GM19238 (cell line): Measurements from ENCODE around the gene JAZF1.

Experiments used
- DNase-seq: peaks from one replicate; pipeline ENCODE4 v3.0.0; 2011; ENCODE audit warnings: low spot score; ENCODE audit not compliant: insufficient read length

The JAZF1 gene

DNA sequence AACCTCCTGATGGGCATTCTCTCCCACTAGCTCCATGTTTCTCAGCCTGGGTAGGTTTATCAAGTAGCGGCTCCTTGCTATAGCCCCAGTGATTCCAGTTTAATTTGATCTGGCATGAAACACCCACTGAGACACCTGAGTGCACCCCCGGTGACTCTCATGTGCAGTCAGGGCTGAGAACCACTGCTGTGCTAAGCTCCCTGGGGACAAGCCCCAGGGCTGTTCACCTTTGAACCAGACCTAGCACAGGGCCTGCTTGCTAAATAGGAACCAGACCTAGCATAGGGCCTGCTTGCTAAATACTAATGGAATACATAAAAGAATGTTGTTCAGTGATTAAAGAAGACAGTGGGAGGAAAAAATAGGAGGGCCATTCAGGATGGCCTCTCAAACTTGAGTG, 167.6 kb downstream of the JAZF1 start:
- DNase-seq = no peak

DNA sequence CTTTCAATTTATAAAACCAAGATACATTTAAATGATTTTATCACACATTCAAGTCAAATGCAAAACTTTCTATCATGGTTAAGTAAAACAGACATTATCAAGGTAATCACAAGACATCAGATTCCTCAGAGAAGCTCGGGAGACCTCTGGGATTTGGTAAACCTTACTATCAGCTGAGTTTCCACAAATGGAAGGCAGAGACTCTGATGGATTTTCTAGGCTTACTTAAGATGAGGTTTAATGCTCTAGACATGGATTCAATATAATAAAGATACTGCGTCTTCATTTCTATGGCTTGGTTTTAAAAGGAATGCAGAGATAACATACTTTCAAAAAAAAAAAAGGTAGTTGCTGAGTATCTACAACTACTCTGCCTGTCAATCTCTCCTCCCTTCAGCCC, 171.7 kb downstream of the JAZF1 start:
- DNase-seq = no peak

DNA sequence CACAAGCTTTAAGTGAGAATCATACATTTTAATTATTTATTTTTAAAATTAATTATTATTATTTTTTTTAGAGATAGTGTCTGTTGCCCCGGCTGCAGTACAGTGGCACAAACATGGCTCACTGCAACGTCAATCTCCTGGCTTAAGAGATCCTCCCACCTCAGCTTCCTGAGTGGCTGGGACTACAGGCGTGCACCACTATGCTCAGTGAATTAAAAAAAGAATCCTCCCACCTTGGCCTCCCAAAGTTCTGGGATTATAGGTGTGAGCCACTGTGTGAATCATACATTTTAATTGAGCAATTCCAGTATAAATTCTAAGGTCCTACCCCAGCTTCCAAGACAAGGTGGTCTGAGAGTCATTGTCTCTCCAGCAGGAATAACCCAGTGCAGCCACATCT, 172.4 kb downstream of the JAZF1 start:
- DNase-seq = no peak

GRCh38 chr7:28006491-28006890, 174.1 kb downstream of the JAZF1 start:
- no peak for DNase-seq

- no peak for DNase-seq
Observed at GRCh38 chr7:28005847-28006231, 174.8 kb downstream of the JAZF1 start.

DNA sequence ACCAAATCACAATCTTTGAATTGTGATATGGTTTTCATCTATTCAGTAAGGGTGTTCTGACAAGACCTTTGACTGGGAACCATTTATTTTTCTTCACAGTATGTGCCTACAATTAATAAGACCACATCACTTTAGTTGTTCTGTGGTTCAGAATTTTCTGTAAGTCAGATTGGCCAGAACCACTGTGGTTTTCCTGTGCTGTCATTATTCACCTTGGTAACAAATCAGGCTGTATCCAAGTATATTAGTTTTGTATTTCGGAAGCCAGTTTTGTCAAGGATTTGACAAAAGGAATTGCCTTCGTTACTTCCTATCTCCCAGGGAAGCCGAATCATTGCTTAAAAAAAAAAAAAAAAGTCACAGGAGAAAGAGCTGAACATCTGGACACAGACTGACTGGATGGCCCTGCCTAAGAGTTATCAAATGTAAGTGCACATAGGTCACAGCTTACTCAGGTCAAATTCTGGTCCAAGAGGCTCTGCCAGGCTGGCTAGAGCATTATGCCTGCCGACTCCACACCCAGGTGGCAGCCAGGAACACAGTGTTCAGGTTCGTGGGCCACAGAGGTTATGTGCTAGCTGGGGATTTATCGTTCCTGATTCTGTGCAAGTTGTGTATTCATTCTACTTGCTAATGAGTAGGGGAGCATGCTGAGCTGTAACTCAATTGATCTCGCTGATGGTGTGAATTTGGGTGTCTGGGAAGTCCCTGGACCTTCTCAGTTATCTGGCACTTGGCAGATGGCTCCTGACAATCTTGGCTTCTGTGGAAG, 175.3 kb downstream of the JAZF1 start:
- no peak for DNase-seq

DNA sequence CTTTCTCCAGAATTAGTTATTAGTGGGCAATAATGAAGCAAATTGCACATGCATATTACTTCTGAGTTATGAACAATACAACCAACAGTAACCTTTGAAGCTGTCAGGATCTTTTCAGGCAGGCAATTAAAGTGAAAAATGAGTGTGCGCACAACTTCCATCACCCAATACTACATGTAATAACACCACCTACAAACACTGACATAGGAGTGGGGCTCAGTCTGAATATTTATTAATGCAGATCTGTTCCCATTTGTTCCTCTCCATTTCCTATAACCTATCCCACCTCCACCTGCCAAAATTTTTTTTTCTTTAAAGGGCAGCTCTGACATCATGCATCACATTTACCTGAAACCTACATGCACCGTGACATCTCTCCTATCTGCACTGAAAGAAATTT, 177.2 kb downstream of the JAZF1 start:
- DNase-seq = no peak

DNA sequence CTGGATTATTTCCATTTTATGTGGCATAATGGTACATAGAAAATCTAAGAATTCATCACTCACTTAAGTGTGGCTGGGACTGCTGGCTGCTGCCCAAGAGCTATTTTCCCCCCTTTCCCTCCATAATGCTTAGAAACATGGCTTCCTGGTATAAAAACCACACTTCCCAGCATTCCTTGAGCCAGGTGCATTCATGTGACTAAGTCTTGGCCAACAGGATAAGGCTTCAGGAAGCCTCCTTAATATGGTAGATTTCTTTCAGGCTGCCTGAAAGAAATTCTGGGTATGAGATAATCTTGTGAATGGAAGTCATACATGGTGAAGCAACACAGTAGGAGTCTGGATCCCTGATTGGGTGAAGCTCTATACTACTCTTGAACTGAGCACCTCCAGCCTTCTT, 178.0 kb downstream of the JAZF1 start:
- no peak for DNase-seq

- no peak for DNase-seq
Observed at GRCh38 chr7:28001896-28002295, 178.7 kb downstream of the JAZF1 start.

DNA sequence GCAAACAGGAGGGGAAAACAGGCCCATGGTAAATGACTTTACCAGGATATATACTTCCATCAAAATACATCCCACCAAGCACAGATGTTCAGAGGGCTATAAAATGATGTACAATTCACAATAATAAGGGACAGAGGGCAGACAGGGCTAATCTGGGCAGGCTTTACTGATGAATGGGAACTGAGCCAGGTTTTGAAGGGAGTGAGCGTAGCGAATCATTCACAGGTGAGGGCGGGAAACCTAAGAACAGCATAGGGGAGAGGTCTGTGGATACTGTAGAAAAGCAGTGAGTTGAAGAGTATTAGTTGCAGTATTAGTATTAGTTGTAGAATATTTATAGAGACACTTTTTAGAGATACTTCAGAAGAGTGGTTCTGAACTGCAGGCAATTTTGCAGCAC, 180.8 kb downstream of the JAZF1 start:
- no peak for DNase-seq

DNA sequence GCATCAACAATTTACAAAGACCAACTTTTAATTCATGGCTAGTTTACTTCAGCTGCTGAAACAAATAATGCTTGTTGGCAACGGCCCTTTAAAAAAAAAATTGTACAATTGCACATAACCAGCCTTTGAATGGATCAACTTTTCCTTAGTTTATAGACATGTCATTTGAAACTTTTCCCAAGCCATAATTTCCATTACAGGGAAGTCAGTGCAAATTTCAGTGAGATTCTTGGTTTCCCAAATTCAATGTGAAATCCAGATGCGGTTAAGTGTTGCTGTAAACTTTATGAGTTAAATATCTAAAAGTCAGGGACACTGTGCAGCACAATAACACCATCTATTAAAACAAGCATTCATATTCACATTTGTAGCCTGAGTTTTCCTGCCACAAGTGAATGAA, 182.2 kb downstream of the JAZF1 start:
- DNase-seq = no peak

DNA sequence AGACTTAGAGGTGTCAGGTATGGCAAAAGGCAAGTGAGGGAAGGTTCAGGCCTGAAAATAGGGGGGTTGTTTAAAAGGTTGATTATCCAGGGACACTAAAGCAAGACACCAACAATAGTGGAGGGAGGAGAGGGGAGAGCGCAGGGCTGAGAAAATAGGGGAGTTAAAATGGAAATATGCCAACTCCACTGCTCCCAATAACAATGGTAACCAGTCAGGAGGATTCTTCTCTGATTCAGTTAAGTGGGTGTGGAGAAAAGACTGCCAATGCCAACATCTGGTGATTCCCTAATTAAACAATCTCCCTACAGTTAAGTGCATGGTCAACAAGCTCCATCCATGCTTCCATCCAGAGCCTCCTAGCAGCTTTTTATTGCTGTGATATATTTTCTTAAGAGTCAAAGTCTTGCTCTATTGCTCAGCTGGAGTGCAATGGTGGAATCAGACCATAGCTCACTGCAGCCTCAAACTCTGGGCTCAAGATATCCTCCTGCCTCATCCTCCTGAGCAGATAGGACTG, 183.3 kb downstream of the JAZF1 start:
- DNase-seq = no peak

DNA sequence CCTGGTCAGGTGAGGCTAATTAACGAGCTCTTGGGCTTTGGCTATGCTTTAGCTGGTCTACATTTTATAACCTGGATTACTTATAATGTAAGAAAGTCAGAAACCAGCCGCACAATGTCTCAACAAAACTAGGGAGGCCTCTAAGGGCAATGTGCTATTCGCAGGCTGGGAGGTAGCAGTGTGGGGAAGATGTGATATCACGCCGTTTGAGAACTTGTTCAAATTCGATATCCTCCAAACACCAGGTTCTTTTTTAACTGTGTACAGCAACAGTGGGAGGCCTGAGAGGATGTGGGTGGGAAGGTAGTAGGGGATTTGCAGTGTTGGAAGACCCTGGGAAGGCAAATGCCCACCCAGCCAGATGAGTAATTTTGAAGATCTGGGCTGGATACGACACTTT, 184.5 kb downstream of the JAZF1 start:
- no peak for DNase-seq

DNA sequence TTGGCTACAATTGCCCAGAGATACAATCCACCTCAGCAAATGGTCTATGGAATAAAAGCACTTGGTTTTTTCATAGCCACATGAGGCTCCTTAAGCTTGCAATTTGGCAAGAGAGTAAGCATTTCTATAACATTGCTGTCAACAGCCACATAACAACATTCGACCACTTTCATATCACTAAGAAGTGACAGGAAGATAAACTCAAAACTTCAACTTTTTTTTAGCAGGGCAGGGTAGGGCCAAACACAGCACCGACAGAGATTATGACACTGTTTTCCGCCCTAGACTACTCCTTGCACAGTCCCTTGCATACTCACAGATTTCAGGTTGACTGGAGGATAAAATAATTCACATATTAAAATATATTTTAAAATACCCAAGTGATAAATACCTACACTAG, 185.4 kb downstream of the JAZF1 start:
- DNase-seq = no peak

DNA sequence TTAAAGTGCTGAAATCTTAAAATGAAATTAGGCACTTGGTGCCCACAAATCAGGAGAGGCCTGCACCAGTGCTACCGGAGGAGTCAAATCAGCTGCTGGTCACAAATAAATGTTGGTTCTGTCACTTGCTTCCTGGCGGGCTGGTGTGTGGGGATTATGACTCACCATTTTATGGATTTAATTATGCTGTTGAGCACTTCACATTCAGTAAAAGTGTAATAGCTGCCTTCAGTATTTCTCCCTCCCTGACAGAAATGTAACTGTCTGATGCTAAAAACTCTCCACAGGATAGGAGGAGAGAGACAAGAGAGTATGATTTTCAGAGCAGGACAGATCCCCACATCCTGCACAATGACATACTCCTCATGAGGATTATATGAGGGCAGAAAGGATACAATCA, 186.0 kb downstream of the JAZF1 start:
- no peak for DNase-seq

DNA sequence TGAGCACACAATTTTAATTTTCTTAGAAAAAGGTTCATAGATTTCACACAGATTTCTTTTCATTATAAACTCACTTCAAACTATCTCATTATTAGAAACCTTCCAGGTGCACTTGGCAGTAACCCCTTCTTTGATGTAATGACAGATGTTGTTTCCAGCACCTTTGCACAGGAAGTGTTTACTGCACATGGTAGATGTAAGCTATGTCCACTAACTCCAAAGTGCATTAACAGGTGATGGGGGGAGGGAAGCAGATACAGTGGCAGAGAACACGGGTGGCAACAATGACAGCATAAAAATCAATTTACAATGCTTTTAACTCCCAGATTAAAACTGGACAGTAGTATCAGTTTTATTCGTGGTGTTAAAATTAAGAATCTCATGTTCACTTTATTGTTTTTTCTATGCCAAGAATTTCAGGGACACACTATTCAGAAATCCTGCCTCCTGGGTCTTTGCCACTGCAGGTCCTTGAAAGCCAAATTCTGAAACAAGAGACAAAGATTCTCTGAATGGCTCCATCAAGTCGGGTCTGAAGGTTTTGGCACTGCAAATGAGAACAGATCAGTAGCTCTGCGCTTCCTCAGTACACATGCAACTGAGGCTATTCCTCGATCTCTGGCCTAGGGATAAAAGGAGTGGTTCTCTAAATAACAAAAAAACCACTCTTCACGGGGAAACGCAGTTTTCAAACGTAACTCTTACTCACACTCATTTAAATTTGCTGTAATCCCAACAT, 187.7 kb downstream of the JAZF1 start:
- DNase-seq = no peak

DNA sequence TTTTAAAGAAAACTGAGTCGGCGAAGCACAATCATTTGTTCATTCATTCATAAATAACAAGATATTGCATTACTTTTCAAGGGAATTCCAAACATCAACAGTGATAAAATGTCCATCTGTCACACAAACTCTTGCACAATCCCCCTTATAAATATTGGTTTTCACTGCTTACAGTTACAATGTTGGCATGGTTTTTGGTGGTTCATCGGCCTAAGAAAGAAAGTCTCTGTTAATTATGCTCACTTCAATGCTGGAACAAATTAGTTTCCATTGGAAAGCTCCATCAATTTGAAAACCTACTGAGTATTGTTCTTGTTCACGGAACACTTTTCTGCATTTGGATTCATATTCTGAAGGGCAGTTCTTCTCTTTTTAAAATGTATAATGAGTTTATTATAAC, 188.5 kb downstream of the JAZF1 start:
- DNase-seq = no peak

- no peak for DNase-seq
Observed at GRCh38 chr7:27991006-27991528, 189.5 kb downstream of the JAZF1 start.

- DNase-seq = no peak
Observed at GRCh38 chr7:27976531-27976930, 204.1 kb downstream of the JAZF1 start.

- no peak for DNase-seq
Observed at GRCh38 chr7:27973625-27974024, 207.0 kb downstream of the JAZF1 start.

DNA sequence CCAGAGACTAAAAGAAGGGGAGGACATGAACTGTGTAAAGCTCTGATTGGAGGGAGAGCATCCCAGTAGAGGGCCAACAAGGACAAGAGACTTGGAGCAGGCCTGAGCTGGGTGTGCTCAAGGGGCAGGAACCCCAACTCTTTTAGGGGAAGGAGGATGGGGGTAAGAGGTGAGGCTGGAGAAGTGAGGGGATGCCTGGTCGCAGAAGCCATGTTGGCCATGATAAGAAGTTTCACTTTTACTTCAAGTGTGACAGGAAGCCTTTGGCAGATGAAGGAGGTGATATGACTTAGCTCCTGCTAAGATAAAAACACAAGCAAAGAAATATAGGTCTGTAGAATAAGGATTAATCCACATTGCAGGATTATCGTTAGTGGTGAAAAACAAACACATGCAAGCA, 208.3 kb downstream of the JAZF1 start:
- DNase-seq = no peak

DNA sequence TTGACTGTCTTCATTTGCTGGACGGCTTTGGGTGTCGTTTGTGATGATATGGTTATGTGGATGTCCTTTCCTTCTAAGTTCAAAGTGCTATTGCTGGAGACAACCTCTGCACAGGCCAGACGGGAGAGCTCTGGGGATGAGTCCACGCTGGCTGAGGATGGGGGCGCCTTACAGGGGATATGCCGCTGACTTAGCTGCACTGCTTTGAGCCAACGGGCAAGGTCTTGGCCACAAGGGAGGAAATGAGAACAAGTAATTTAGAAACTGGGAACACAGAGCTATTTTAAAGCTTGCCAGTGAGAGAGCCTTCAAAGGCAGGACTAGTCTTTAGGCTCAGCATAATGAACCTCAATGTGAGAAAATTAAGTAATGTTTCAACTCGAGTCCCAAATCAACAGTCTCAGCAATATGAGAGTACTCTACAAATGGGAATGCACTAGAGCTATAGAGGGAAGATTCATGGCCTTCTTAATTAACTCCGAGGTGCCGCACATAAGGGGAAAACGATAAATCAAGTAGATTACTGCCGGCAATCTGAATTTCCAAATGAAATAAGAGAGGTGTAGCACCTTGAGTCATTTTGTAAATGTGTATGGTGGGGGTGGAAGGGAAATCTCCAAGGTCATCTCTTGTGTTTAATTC, 209.3 kb downstream of the JAZF1 start:
- no peak for DNase-seq
